GM19035 (cell line): Measurements from ENCODE around the gene TMEM131L.
"Not testable (repeated sequence)": the region's sequence is repeated elsewhere in the genome, so short reads cannot be mapped to it uniquely, and the experiment has no call there.

Experiments
- ATAC-seq: cut with Tn5 transposase; IDR thresholded peaks from one replicate; pipeline ENCODE4 v1.9.1; 2021; ENCODE audit not compliant: unreplicated experiment

Gene TMEM131L

DNA sequence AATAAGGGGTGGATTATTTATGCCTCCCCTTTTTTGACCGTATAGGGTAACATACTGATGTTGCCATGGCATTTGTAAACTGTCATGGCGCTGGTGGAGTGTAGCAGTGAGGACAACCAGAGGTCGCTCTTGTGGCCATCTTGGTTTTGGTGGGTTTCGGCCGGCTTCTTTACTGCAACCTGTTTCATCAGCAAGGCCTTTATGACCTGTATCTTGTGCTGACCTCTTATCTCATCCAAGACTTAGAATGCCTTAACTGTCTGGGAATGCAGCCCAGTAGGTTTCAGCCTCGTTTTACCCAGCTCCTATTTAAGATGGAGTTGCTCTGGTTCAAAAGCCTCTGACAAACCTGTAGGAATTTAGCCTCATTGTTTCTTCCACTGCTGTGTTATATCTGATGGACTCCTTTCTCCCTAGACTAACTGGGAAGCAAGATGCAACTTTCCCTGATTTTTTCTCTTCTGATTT is 71.4 kb downstream of the TMEM131L start:
- ATAC-seq = no peak

DNA sequence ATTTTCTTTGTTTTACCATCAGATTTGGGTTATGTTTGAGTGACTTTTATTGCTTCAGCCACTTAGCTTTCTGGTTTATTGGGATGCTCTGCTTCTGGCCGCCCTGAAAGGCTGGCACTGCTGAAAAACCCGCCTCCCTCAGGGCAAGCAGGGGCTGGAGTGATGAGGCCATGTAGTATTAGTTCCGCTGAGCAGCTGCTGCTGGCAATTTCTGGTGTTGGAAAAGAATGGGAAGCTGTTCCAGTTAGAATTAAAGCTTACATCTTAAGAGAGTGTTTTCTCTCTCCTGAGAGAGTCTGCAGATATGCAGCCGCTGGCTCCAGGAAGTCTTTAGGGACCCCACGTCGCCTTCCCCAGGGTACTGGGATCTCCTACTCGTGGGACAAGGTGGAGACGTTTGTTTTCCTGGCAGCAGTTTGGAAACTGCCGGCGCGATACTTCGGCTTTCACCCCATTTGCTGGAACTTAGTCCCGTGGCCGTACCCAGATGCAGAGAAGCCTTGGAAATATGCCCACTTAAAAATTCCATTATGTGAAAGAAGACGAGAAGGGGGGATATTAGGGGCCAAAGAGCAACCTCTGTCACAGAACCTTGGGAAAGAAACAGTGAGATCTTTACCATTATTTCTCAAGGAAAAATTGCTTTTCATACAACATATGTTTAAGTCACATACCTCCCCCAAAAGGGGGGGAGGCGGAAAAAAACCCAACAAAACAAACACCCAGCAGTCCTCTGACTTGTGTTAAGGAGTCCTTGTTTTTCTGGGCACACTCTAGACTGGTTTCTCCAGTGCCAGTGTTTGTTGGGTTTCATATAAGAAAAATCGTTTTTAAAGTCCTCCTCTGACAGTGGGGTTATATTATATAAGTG is 72.6 kb downstream of the TMEM131L start:
- no peak for ATAC-seq

- no peak for ATAC-seq
Measured at GRCh38 chr4:153539422-153539821, 73.3 kb downstream of the TMEM131L start.

GRCh38 chr4:153541456-153542096 is 75.4 kb downstream of the TMEM131L start:
- peak; percentile 57 for ATAC-seq

DNA sequence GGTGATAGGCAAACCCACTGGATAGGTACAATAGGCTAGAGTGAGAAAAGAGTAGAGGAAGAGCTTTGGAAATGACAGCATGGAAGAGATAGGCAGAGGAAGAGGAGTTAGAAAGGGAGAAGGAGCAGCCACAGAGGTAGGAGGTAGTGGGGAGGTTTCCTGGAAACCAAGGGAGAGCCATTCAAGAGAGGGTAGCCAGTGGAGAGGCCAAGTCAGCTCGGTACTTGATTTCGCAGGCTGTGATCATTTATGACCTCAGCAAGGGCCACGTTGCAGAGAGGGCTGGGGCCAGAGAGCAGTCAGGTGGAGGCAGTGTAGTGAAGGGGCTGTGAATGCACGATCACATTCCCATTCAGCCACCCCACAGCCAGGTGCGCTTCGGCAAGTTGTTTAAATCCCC is 76.0 kb downstream of the TMEM131L start:
- no peak for ATAC-seq

DNA sequence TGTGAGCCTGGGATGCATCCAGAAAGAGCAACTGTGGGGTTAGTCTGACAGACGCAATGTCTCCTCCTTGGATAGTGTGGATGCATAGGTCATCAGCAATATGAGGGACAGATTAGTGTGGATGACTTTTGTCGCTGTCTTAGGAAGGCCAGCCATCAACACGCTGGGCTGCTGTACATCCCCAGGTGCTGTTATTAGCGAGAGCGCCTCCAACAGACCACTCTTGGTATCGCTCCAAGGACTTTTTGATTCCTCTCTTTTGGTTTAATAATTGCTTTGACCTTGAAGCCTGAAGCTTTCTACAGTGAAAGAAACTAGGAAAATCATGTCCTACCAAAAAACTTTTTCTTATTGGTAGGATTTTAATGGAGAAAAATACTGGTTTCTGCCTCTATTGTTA is 76.7 kb downstream of the TMEM131L start:
- no peak for ATAC-seq

DNA sequence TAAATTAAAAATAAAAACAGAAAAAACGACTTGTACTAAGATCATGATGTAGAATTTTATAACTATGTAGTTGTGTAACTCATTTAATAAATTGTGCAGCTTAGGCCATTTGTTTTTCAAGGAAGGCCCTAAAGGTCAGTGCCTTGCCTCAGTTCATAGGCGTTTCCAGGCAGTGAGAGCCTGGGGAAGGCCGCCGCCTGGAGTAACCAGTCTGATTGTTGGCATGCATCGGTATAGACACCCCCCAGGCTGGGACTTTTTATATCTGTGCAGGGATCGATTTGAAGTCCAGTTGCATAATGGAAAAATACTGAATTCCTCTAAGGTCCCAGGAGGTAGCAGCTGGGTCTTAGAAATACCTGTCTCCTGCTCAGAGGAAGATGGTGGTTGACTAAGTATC is 77.2 kb downstream of the TMEM131L start:
- no peak for ATAC-seq

GRCh38 chr4:153545822-153546221 is 79.7 kb downstream of the TMEM131L start:
- ATAC-seq = no peak

GRCh38 chr4:153546280-153546679 is 80.1 kb downstream of the TMEM131L start:
- ATAC-seq = no peak

GRCh38 chr4:153547520-153547919 is 81.4 kb downstream of the TMEM131L start:
- ATAC-seq = no peak

DNA sequence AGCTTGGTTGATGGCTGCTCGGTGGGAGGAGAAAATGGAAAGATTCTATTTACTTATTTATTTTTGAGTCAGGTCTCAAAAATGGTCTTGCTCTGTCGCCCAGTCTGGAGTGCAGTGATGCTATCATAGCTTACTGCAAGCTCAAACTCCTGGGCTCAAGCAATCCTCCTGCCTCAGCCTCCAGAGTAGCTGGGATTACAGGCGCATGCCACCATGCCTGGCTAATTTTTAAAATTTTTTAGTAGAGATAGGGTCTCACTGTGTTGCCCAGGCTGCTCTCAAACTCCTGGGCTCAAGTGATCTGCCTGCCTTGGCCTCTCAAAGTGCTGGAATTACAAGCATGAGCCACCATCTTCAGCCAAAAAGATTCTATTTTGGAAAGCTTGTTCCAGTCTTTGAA is 82.7 kb downstream of the TMEM131L start:
- ATAC-seq = not testable (repeated sequence)

DNA sequence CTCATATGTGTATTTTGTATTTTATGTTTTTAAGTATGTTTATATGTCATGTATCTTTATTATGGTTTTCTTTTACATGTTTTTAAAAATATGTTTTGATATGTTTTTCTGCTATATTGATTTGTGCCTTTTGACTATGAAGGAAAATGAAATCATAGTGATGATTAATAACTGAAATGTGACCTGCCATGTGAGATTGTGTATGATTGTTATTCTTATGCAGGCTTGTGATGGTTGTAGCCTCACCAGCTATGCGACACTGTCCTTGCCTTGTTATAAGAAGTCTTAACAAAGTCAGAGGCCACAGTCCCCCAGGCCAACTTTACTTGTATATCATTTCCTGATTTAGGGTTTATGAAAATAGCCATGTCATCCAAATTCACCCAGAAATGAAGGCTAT is 83.2 kb downstream of the TMEM131L start:
- ATAC-seq = peak; percentile 52

DNA sequence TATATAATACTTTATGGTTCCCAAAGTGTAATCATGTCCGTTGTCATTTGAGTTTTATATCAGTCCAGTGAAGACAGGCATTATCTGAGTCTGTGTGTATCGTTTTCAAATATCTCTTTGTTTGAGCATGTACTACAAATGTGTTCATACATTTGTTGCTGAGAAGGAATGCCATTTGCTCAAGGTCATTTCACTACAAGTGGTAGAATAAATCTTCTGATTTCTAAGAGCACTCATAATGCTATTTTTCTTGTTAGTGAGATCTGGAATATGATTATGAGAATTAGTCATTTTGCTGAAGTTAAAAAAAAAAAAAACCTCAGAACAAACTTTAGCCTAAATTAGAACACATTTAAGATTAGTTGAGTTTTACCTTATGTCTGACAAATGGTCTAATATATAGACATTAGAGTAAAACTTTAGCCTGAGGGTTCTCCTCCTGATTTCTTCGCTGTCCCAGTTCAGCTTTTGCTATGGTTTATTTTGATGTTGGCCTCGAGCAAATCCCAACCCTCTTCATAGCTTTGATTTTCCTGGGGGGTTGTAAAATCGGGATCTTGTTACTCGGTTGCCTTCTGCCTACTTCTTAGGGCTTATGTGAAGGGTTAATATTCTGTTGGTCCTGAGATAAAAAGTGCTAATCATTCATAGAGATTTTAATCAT is 87.1 kb downstream of the TMEM131L start:
- no peak for ATAC-seq

- ATAC-seq = no peak
Measured at GRCh38 chr4:153553819-153554170, 87.6 kb downstream of the TMEM131L start.

- no peak for ATAC-seq
Measured at GRCh38 chr4:153555730-153556434, 89.7 kb downstream of the TMEM131L start.

- ATAC-seq = no peak
Measured at GRCh38 chr4:153556435-153556815, 90.3 kb downstream of the TMEM131L start.

DNA sequence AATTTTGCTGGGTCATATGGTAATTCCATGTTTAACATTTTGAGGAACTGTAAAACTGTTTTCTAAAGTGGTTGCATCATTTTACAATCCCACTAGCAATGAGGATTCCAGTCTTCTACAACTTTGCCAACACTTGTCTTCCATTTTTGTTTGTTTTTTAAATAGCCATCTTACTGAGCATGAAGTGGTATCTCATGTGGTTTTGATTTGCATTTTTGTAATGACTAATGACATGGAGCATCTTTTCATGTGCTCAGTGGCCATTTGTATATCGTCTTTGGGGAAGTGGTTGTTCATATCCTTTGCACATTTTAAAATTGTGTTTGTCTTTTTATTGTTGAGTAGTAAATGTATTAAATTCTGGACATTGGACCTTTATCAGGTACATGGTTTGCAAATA is 94.7 kb downstream of the TMEM131L start:
- ATAC-seq = peak; percentile 71

DNA sequence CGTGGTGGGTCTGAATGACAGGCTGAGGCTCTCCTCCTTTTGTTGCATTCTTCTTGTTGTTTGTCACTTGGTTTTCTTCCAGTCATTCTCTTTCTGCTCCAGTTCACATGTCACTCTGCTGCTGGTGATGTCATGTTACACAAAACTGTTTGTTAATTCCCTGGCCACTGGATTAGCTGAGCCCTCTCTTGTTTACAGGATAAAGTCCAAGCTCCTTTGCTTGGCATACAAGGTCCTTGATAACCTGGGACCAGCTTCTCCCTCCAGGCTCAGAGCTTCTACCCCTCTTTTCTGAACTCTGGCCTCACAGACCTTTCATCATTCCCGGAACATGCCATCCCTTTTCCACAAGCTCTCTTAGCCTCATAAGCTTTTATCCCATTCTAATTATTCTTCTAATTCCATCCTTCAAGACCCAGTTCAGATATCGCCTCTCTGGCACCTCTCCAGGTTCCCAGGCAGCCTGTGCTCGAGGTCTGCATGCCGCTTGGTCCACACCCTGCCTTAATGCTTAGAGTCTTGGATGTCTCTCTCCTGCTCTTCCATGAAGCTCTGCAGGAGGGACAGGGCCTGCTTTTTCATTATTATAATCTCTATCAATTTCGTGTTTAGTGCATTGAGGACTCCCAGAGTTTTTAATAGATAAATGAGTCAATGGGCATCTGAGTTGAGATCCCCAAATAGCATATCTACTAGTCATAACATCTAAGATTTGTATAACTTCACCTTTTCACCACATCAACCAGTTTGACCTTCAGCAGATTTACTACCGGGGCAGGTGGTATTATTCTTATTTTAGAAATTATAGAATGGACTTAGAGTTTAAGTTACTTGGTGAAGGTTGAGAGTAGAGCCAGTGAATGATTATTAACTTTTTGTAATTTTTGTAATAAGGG is 98.7 kb downstream of the TMEM131L start:
- ATAC-seq = no peak

DNA sequence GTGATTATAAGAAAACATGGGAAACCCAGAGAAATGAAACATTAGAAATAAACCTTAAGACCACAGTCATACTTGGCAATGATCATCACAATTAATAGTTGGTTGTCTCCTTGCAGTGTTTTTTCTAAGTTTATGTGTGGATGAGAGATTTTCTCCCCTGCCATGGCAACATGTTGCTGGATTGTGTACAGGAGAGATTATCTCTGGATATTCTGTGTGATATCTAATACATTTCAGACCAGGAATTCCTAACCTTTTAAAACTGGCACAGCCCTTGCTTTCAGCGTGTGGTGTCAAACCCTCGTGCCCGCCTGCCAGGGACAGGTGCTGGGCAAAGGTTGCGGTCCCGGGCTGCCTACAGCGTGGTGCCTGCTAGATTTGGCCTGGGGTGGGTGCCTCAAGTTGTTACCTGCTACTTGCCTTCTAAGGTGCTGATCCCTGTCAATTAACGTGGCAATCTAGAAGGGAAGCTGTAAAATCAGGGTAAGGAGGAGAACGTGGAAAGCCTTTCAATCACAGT is 100.5 kb downstream of the TMEM131L start:
- ATAC-seq = no peak

DNA sequence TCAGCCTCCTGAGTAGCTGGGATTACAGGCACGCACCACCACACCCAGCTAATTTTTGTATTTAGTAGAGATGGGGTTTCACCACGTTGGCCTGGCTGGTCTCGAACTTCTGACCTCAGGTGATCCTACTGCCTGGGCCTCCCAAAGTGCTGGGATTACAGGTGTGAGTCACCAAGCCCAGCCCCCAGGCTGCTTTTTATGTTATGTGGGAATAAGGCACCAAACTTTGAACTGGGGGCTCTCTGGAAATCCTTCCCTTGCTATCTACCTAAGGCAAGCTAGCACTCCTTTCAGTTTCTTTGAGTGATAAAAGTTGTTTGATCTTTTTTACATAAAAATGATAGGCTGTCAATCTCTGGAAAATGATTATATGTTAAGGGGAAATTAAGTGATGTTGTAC is 101.5 kb downstream of the TMEM131L start:
- ATAC-seq = not testable (repeated sequence)
